PC-9 (cell line): ENCODE measurements around the gene PHF3. TPM values are rescaled to one million over a fixed set of nuclear protein-coding genes. Genes with fewer than 3 reads are reported as not detected.

ENCODE experiments used
- BruUV-seq: library from RNA; stranded (reverse); fragments of 400-500 nt; replicated peaks from 2 replicates; lab custom pipeline; 2021; lab: Mats Ljungman, UMichigan
- CTCF ChIA-PET: fragments of 300-600 bp; sonication (Branson Sonifier 250); formaldehyde crosslinking; loops from one replicate; lab custom pipeline; 2022; ENCODE audit warnings: antibody characterized with exemption; lab: Charles Lee
- POLR2A ChIA-PET: fragments of 300-600 bp; sonication (Branson Sonifier 250); formaldehyde crosslinking; loops from one replicate; lab custom pipeline; 2022; ENCODE audit warnings: antibody characterized with exemption; ENCODE audit not compliant: unreplicated experiment; lab: Charles Lee
- DNase-seq, 2 experiments: peaks; one replicate each; pipeline versions ENCODE4 v3.0.0 to v3.0.0-alpha.2; 2015 to 2022; ENCODE audit warnings: mixed read lengths in 1 of 2
- H2AFZ ChIP-seq: fragments of 200-600 bp; sonication (generic); 2 replicates; pipeline ENCODE4 v1.8.1; 2017; ENCODE audit warnings: antibody characterized with exemption
- H3F3A ChIP-seq: fragments of 200-600 bp; sonication (generic); 2 replicates; pipeline ENCODE4 v1.8.1; 2017; ENCODE audit warnings: antibody characterized with exemption, mild to moderate bottlenecking, low read depth; ENCODE audit not compliant: insufficient read depth
- H3K27ac ChIP-seq: fragments of 200-600 bp; sonication (generic); 2 replicates; pipeline ENCODE4 v1.6.1; 2016; ENCODE audit warnings: mixed run types
- H3K27me3 ChIP-seq: fragments of 200-600 bp; sonication (generic); 2 replicates; pipeline ENCODE4 v1.6.1; 2016; ENCODE audit warnings: low read depth, mixed run types; ENCODE audit not compliant: insufficient read depth
- H3K36me3 ChIP-seq: fragments of 200-600 bp; sonication (generic); 2 replicates; pipeline ENCODE4 v1.6.1; 2016; ENCODE audit warnings: low read depth, mixed run types
- H3K4me1 ChIP-seq: fragments of 200-600 bp; sonication (generic); replicated peaks from 2 replicates; pipeline ENCODE4 v1.6.1; 2016; ENCODE audit warnings: mixed run types; ENCODE audit not compliant: insufficient read depth
- H3K4me2 ChIP-seq: fragments of 200-600 bp; sonication (generic); 2 replicates; pipeline ENCODE4 v1.6.1; 2017; ENCODE audit warnings: mixed run types
- H3K4me3 ChIP-seq: fragments of 200-600 bp; sonication (generic); 2 replicates; pipeline ENCODE4 v1.6.1; 2016; ENCODE audit warnings: mixed run types
- H3K79me2 ChIP-seq: fragments of 200-600 bp; sonication (generic); 2 replicates; pipeline ENCODE4 v1.6.1; 2017; ENCODE audit warnings: low read depth, mixed run types
- H3K9me2 ChIP-seq: fragments of 200-600 bp; sonication (generic); 2 replicates; pipeline ENCODE4 v1.8.1; 2017; ENCODE audit warnings: mild to moderate bottlenecking; ENCODE audit not compliant: insufficient read depth
- H3K9me3 ChIP-seq: fragments of 200-600 bp; sonication (generic); 2 replicates; pipeline ENCODE4 v1.8.1; 2016; ENCODE audit warnings: low read depth; ENCODE audit not compliant: insufficient read depth
- H4K20me1 ChIP-seq: fragments of 200-600 bp; sonication (generic); 2 replicates; pipeline ENCODE4 v1.8.1; 2017; ENCODE audit not compliant: insufficient read depth
- CTCF ChIP-seq: fragments of 200-600 bp; sonication (generic); conservative IDR thresholded peaks from 2 replicates; pipeline ENCODE4 v1.6.1; 2017; ENCODE audit warnings: mixed run types, antibody characterized with exemption, mild to moderate bottlenecking, moderate library complexity
- EZH2 ChIP-seq: fragments of 200-600 bp; sonication (generic); IDR thresholded peaks from 2 replicates; pipeline ENCODE4 v1.8.0; 2017; ENCODE audit warnings: antibody characterized with exemption, low read depth
- intact Hi-C: fragments of 100-400 bp; cut with micrococcal nuclease; formaldehyde crosslinking; loops from one replicate; pipeline ENCODE4 v1.10.0; 2022; ENCODE audit not compliant: unreplicated experiment
- total RNA-seq: library from RNA; stranded (reverse); gene quantifications from 2 replicates; pipeline ENCODE4 v1.2.3, GENCODE V29; 2021

The PHF3 gene
- total RNA-seq, 1 experiment from 2014 or later: 67.1 TPM

- Histone ChIP-seq H3F3A (0 out of 2 replicates have a peak, but pooled peaks cover 4% of the 10 kb centered on the region), H3K27ac (no peak overlapping the region), H3K4me2 (no peak overlapping the region), H3K9me2 (no peaks in the 10 kb centered on the region), H3K79me2 (no peaks in the 10 kb centered on the region), H3K27me3 (no peaks in the 10 kb centered on the region), H3K9me3 (no peaks in the 10 kb centered on the region), H4K20me1 (no peaks in the 10 kb centered on the region), H3K36me3 (no peaks in the 10 kb centered on the region), H3K4me3 (no peak overlapping the region), H2AFZ (no peak overlapping the region), H3K4me1 (no peaks in the 10 kb centered on the region)
- TF ChIP-seq EZH2 (no peak), CTCF (no peak)
- no peak for DNase-seq
- ChIA-PET CTCF (no interaction called here), POLR2A (no interaction called here)
- intact Hi-C loops: no loop called here
- BruUV-seq: no TSS peak
Observed at GRCh38 chr6:63609231-63609630, 26.4 kb upstream of the PHF3 start.

GRCh38 chr6:63610944-63611343, 24.7 kb upstream of the PHF3 start:
- Histone ChIP-seq H3K4me3 (no peak overlapping the region), H3K36me3 (no peaks in the 10 kb centered on the region), H3K27me3 (no peaks in the 10 kb centered on the region), H3K4me2 (no peak overlapping the region), H3F3A (0 out of 2 replicates have a peak, but pooled peaks cover 4% of the 10 kb centered on the region), H3K9me2 (no peaks in the 10 kb centered on the region), H3K9me3 (no peaks in the 10 kb centered on the region), H3K27ac (no peak overlapping the region), H3K79me2 (no peaks in the 10 kb centered on the region), H2AFZ (no peak overlapping the region), H4K20me1 (no peaks in the 10 kb centered on the region), H3K4me1 (no peaks in the 10 kb centered on the region)
- DNase-seq: no peak
- BruUV-seq: no TSS peak
- TF ChIP-seq EZH2 (no peak), CTCF (no peak)
- CTCF ChIA-PET: no interaction called here
- POLR2A ChIA-PET: no interaction called here
- intact Hi-C loops: no loop called here

- POLR2A ChIA-PET: no interaction called here
- intact Hi-C loops: no loop called here
- Histone ChIP-seq H4K20me1 (no peaks in the 10 kb centered on the region), H3K4me1 (no peaks in the 10 kb centered on the region), H3K9me2 (no peaks in the 10 kb centered on the region), H3K36me3 (no peaks in the 10 kb centered on the region), H3K27ac (no peak overlapping the region), H3K27me3 (no peaks in the 10 kb centered on the region), H3F3A (0 out of 2 replicates have a peak, but pooled peaks cover 4% of the 10 kb centered on the region), H2AFZ (no peak overlapping the region), H3K79me2 (no peaks in the 10 kb centered on the region), H3K4me2 (no peak overlapping the region), H3K9me3 (no peaks in the 10 kb centered on the region), H3K4me3 (no peak overlapping the region)
- no peak for TF ChIP-seq CTCF
- TF ChIP-seq EZH2: no peak
- CTCF ChIA-PET: no interaction called here
- no TSS peak for BruUV-seq
- no peak for DNase-seq
Observed at GRCh38 chr6:63611560-63611959, 24.0 kb upstream of the PHF3 start.
